Measurements from ENCODE around the gene CSRNP2. TPM values are rescaled to one million over a fixed set of nuclear protein-coding genes. Genes with fewer than 3 reads are reported as not detected.
A peak's percentile ranks its signal among the peaks of the same experiment; 100 is the strongest.

The CSRNP2 gene
- total and polyA plus RNA-seq, 2 of the 13 experiments (the other 11 are each of a cell fraction or from before 2014, with no cell fraction given) = 4.8 to 7.3 TPM

DNA sequence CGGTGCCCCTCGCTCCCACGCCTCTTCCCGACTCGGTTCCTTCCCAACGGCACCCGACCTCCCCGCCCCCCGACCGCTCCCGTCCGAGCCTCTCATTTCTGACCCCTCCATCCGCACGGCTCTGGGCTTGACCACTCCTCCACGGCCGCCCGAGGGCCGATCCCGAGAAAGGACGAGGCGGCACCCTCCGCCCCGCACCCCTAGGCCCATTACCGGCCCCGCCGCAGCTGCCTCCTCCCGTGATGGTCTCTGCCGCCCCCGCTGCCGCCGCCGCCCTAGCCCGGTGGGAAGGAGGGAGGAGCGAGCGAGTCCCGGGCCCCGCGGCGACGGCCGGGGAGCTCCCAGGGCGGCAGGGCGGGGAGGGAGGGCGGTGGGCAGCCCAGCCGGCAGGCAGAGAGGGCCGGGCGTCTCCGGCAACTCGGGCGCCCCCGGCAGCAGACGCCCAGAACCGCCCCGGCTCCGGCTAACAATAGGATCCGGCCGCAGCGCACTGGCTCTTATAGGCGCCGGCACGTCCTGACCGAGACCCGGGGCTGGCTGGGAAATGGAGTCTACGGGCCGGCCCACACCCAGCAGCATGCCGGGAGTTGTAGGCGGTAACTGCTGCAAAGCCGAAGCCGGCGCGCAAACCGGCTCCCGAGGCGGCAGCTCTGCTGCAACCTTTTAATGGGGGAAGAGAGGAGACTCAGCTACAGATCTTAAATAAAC is at the start of gene CSRNP2 (continued):
- TF ChIP-seq, protein P1, sequence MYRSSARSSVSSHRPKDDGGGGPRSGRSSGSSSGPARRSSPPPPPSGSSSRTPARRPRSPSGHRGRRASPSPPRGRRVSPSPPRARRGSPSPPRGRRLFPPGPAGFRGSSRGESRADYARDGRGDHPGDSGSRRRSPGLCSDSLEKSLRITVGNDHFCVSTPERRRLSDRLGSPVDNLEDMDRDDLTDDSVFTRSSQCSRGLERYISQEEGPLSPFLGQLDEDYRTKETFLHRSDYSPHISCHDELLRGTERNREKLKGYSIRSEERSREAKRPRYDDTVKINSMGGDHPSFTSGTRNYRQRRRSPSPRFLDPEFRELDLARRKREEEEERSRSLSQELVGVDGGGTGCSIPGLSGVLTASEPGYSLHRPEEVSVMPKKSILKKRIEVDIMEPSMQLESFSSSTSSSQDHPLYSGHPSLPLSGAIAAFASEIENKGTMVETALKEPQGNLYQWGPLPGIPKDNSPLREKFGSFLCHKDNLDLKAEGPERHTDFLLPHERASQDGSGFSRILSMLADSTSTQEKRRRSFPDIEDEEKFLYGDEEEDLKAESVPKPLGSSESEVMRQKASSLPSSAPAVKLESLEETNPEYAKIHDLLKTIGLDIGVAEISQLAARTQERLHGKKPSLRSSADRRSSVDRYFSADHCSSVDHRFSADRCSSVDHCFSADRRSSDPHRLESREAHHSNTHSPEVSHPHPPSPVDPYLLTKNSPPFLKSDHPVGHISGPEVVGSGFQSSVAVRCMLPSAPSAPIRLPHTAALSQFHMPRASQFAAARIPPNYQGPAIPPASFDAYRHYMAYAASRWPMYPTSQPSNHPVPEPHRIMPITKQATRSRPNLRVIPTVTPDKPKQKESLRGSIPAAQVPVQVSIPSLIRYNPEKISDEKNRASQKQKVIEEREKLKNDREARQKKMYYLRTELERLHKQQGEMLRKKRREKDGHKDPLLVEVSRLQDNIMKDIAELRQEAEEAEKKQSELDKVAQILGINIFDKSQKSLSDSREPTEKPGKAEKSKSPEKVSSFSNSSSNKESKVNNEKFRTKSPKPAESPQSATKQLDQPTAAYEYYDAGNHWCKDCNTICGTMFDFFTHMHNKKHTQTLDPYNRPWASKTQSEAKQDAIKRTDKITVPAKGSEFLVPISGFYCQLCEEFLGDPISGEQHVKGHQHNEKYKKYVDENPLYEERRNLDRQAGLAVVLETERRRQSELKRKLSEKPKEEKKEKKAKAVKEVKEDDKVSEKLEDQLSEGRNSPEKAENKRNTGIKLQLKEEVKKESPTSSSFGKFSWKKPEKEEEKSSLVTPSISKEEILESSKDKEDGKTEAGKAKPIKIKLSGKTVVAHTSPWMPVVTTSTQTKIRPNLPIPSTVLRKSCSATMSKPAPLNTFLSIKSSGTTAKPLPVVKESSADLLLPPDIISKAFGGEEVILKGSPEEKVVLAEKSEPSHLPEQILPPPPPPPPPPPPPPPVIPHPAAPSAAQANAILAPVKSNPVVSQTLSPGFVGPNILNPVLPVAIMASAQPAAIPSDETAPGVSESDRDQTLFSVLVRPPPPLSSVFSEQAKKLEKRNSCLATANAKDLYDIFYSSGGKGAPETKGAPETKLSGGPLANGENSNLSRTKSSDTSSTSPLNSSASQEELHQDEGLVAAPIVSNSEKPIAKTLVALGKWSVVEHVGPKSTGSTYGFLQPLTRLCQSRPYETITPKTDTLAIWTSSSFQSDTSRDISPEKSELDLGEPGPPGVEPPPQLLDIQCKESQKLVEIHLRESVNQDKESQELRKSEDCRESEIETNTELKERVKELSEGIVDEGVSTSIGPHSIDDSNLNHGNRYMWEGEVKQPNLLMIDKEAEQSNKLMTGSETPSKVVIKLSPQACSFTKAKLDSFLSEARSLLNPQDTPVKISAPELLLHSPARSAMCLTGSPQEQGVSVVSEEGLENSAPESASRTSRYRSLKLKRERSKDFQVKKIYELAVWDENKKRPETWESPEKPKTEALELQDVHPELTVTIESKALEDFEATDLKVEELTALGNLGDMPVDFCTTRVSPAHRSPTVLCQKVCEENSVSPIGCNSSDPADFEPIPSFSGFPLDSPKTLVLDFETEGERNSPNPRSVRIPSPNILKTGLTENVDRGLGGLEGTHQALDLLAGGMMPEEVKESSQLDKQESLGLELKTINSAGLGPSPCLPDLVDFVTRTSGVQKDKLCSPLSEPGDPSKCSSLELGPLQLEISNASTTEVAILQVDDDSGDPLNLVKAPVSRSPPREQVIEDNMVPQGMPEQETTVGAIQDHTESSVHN (CRISPR knock-in tag; IDR thresholded peaks at IDR 0.05) = no peak
- TF ChIP-seq CSRNP1 (CRISPR knock-in tag; IDR thresholded peaks at IDR 0.05) (no peak; the same call in 1 of the 2 replicates), EHMT2 (IDR thresholded peaks at IDR 0.05; ENCODE audit: borderline replicate concordance, low read depth, low read length) (no peak), ATF5 (CRISPR knock-in tag; IDR thresholded peaks at IDR 0.05; ENCODE audit: low read depth) (no peak), KDM5A (IDR thresholded peaks at IDR 0.05; ENCODE audit: borderline replicate concordance, low read length) (0 out of 2 replicates have a peak, but pooled peaks have one; percentile 31), YY1 (IDR thresholded peaks at IDR 0.05; ENCODE audit: insufficient read depth, insufficient replicate concordance, low read depth, low read length) (peak; percentile 76), ZNF235 (CRISPR knock-in tag; IDR thresholded peaks at IDR 0.05; ENCODE audit: borderline replicate concordance) (0 out of 2 replicates have a peak, but pooled peaks have one; percentile 68), ZNF10 (CRISPR knock-in tag; IDR thresholded peaks at IDR 0.05; ENCODE audit: borderline replicate concordance, low read depth) (no peak)
- TF ChIP-seq, protein P2, sequence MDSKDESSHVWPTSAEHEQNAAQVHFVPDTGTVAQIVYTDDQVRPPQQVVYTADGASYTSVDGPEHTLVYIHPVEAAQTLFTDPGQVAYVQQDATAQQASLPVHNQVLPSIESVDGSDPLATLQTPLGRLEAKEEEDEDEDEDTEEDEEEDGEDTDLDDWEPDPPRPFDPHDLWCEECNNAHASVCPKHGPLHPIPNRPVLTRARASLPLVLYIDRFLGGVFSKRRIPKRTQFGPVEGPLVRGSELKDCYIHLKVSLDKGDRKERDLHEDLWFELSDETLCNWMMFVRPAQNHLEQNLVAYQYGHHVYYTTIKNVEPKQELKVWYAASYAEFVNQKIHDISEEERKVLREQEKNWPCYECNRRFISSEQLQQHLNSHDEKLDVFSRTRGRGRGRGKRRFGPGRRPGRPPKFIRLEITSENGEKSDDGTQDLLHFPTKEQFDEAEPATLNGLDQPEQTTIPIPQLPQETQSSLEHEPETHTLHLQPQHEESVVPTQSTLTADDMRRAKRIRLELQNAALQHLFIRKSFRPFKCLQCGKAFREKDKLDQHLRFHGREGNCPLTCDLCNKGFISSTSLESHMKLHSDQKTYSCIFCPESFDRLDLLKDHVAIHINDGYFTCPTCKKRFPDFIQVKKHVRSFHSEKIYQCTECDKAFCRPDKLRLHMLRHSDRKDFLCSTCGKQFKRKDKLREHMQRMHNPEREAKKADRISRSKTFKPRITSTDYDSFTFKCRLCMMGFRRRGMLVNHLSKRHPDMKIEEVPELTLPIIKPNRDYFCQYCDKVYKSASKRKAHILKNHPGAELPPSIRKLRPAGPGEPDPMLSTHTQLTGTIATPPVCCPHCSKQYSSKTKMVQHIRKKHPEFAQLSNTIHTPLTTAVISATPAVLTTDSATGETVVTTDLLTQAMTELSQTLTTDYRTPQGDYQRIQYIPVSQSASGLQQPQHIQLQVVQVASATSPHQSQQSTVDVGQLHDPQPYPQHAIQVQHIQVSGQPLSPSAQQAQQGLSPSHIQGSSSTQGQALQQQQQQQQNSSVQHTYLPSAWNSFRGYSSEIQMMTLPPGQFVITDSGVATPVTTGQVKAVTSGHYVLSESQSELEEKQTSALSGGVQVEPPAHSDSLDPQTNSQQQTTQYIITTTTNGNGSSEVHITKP (CRISPR knock-in tag; IDR thresholded peaks at IDR 0.05; ENCODE audit: low read depth) = 0 out of 2 replicates have a peak, but pooled peaks have one; percentile 56
- TF ChIP-seq, protein P3, sequence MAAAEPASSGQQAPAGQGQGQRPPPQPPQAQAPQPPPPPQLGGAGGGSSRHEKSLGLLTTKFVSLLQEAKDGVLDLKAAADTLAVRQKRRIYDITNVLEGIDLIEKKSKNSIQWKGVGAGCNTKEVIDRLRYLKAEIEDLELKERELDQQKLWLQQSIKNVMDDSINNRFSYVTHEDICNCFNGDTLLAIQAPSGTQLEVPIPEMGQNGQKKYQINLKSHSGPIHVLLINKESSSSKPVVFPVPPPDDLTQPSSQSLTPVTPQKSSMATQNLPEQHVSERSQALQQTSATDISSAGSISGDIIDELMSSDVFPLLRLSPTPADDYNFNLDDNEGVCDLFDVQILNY (CRISPR knock-in tag; conservative IDR thresholded peaks at IDR 0.05) = no peak; the same call in 1 of the 2 replicates

All from HepG2 (cell line).